ENCODE results near the gene ABL2.

Gene ABL2

GRCh38 chr1:179052776-179053175, 176.7 kb downstream of the ABL2 start:
- no peak overlapping the region for H3K4me3 ChIP-seq (replicated peaks; ENCODE audit: low read depth, low read length)
- H3K36me3 ChIP-seq (ENCODE audit: control insufficient read depth, insufficient read depth, low read length), result no peaks in the 10 kb centered on the region; the same call in 1 of the 2 replicates
- no peak for DNase-seq (ENCODE audit: extremely low read depth, insufficient read length)
- no peaks in the 10 kb centered on the region for H3K27me3 ChIP-seq (replicated peaks; ENCODE audit: control insufficient read depth, insufficient read depth, low read length)
- TF ChIP-seq, protein P1, sequence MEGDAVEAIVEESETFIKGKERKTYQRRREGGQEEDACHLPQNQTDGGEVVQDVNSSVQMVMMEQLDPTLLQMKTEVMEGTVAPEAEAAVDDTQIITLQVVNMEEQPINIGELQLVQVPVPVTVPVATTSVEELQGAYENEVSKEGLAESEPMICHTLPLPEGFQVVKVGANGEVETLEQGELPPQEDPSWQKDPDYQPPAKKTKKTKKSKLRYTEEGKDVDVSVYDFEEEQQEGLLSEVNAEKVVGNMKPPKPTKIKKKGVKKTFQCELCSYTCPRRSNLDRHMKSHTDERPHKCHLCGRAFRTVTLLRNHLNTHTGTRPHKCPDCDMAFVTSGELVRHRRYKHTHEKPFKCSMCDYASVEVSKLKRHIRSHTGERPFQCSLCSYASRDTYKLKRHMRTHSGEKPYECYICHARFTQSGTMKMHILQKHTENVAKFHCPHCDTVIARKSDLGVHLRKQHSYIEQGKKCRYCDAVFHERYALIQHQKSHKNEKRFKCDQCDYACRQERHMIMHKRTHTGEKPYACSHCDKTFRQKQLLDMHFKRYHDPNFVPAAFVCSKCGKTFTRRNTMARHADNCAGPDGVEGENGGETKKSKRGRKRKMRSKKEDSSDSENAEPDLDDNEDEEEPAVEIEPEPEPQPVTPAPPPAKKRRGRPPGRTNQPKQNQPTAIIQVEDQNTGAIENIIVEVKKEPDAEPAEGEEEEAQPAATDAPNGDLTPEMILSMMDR (IDR thresholded peaks at IDR 0.05; ENCODE audit: insufficient read depth, low read length, poor library complexity, severe bottlenecking), result no peak

All from GM06990 (cell line).